CD4-positive, alpha-beta T cell treated with Interleukin-6 at 100 ng/mL for 8 hours (primary cell): ENCODE results near the gene NUP153.
"Not testable (repeated sequence)": the region's sequence is repeated elsewhere in the genome, so short reads cannot be mapped to it uniquely, and the experiment has no call there.

ENCODE experiments used
- DNase-seq: peaks from one replicate; pipeline ENCODE4 v3.0.0-alpha.2; 2020; ENCODE audit warnings: mixed read lengths, low spot score

NUP153 gene

GRCh38 chr6:17706580-17707370 is at the start of gene NUP153:
TSS of gene NUP153 (minus strand) at chr6:17706925. CDS start at chr6:17706387, 538 bp downstream.
- DNase-seq: peak; percentile 98

- DNase-seq: no peak
Measured at GRCh38 chr6:17754254-17754653, 47.5 kb upstream of the NUP153 start.

- DNase-seq: not testable (repeated sequence)
Measured at GRCh38 chr6:17745324-17745723, 38.6 kb upstream of the NUP153 start.

GRCh38 chr6:17744757-17745308 is 38.1 kb upstream of the NUP153 start:
- DNase-seq: not testable (repeated sequence)

GRCh38 chr6:17744019-17744756 is 37.5 kb upstream of the NUP153 start:
- no peak for DNase-seq

- DNase-seq: no peak
Measured at GRCh38 chr6:17741507-17741906, 34.8 kb upstream of the NUP153 start.

- DNase-seq: no peak
Measured at GRCh38 chr6:17740559-17741220, 34.0 kb upstream of the NUP153 start.

- DNase-seq: no peak
Measured at GRCh38 chr6:17737704-17738252, 31.1 kb upstream of the NUP153 start.

GRCh38 chr6:17735311-17735710 is 28.6 kb upstream of the NUP153 start:
- DNase-seq: not testable (repeated sequence)

GRCh38 chr6:17730078-17730704 is 23.5 kb upstream of the NUP153 start:
- no peak for DNase-seq

GRCh38 chr6:17729223-17730077 is 22.7 kb upstream of the NUP153 start:
- no peak for DNase-seq

GRCh38 chr6:17728551-17729222 is 22.0 kb upstream of the NUP153 start:
- DNase-seq: no peak

- no peak for DNase-seq
Measured at GRCh38 chr6:17725083-17725482, 18.4 kb upstream of the NUP153 start.

GRCh38 chr6:17724341-17724740 is 17.6 kb upstream of the NUP153 start:
- DNase-seq: no peak

GRCh38 chr6:17721671-17722070 is 14.9 kb upstream of the NUP153 start:
- DNase-seq: no peak

- no peak for DNase-seq
Measured at GRCh38 chr6:17719323-17720041, 12.8 kb upstream of the NUP153 start.

- DNase-seq: no peak
Measured at GRCh38 chr6:17716221-17716620, 9.5 kb upstream of the NUP153 start.

- peak; percentile 9 for DNase-seq
Measured at GRCh38 chr6:17714879-17715851, 8.4 kb upstream of the NUP153 start.
